Left lung (tissue), 10 donors: ENCODE data around the gene LNPK. TPM values are rescaled to one million over a fixed set of nuclear protein-coding genes. Genes with fewer than 3 reads are reported as not detected.

ENCODE experiments used
- ATAC-seq: fragments of 200-7000 bp; cut with Tn5 transposase; one replicate; pipeline ENCODE4 v1.9.1; 2020; ENCODE audit warnings: moderate library complexity
- DNase-seq, 4 donors: peaks; one replicate each; pipeline ENCODE4 v3.0.0-alpha.2; 2013 to 2020
- H3K27ac ChIP-seq, 2 donors: fragments of 200-600 bp; sonication (generic) in 1 of 2; one replicate each; pipeline versions ENCODE4 v1.5.0 to v1.8.0; 2020 to 2021
- H3K27me3 ChIP-seq, 2 donors: fragments of 200-600 bp; sonication (generic) in 1 of 2; one replicate each; pipeline versions ENCODE4 v1.5.0 to v1.8.0; 2020 to 2021
- H3K36me3 ChIP-seq, 2 donors: fragments of 200-600 bp; sonication (generic) in 1 of 2; one replicate each; pipeline versions ENCODE4 v1.5.0 to v1.8.0; 2020 to 2021
- H3K4me1 ChIP-seq, 2 donors: fragments of 200-600 bp; one replicate each; pipeline ENCODE4 v1.8.0; 2021
- H3K4me3 ChIP-seq, 2 donors: fragments of 200-600 bp; sonication (generic) in 1 of 2; one replicate each; pipeline versions ENCODE4 v1.5.0 to v1.8.0; 2020 to 2021; ENCODE audit warnings: mild to moderate bottlenecking in 1 of 2
- H3K9me3 ChIP-seq, 2 donors: fragments of 200-600 bp; sonication (generic) in 1 of 2; one replicate each; pipeline versions ENCODE4 v1.5.0 to v1.8.0; 2020 to 2021
- CTCF ChIP-seq, 2 donors: fragments of 200-600 bp; sonication (generic) in 1 of 2; IDR thresholded peaks; one replicate each; pipeline versions ENCODE4 v1.5.0 to v1.8.0; 2021; ENCODE audit warnings: antibody characterized with exemption in 2 of 2
- intact Hi-C, 2 donors: fragments of 100-400 bp; cut with DNase I; formaldehyde crosslinking; loops; one replicate each; pipeline versions ENCODE4 v1.11.2 to v1.14.2; 2022
- polyA plus RNA-seq, 6 donors: library from polyadenylated mRNA; unstranded; fragments of 120-200 nt; gene quantifications; one replicate each; pipeline ENCODE4 v1.2.1, GENCODE V29; 2013; ENCODE audit not compliant: insufficient read length in 6 of 6
- total RNA-seq, 2 donors: library from RNA; stranded (reverse); fragmentation: NEBNext Ultra II Directional; extraction: Animal tissue kit (Norgen Biotek cat#: 25700); gene quantifications; one replicate each; pipeline ENCODE4 v1.2.1, GENCODE V29; 2021
- donor health status: DM: no; HTN: yes; CAD: no.
- donor health status: DM: no; HTN: no; CAD: no.

Gene LNPK
- total and polyA plus RNA-seq, 8 donors = 38.0 to 47.9 (median 41.8) TPM

GRCh38 chr2:175930504-175930903 is 71.6 kb downstream of the LNPK start:
- Histone ChIP-seq H3K27me3 (no peaks in the 10 kb centered on the region), H3K9me3 (no peaks in the 10 kb centered on the region), H3K4me1 (no peaks in the 10 kb centered on the region), H3K27ac (no peak overlapping the region), H3K4me3 (no peak overlapping the region), H3K36me3 (peaks cover 0 to 50% of the 10 kb centered on the region in 2 donors)
- TF ChIP-seq CTCF (IDR thresholded peaks at IDR 0.05) = no peak
- ATAC-seq = no peak
- DNase-seq = no peak
- intact Hi-C loops = no loop called here

GRCh38 chr2:175929850-175930249 is 72.2 kb downstream of the LNPK start:
- Histone ChIP-seq H3K36me3 (peaks cover 0 to 43% of the 10 kb centered on the region in 2 donors), H3K9me3 (no peaks in the 10 kb centered on the region), H3K27ac (no peak overlapping the region), H3K4me1 (no peaks in the 10 kb centered on the region), H3K27me3 (no peaks in the 10 kb centered on the region), H3K4me3 (no peak overlapping the region)
- TF ChIP-seq CTCF (IDR thresholded peaks at IDR 0.05) = no peak
- intact Hi-C loops = no loop called here
- DNase-seq = no peak
- no peak for ATAC-seq

GRCh38 chr2:175926272-175926671 is 75.8 kb downstream of the LNPK start:
- H3K4me1 ChIP-seq = no peaks in the 10 kb centered on the region
- DNase-seq (no peak), ATAC-seq (no peak)
- H3K27me3 ChIP-seq = no peaks in the 10 kb centered on the region
- no peaks in the 10 kb centered on the region for H3K9me3 ChIP-seq
- intact Hi-C loops = no loop called here
- H3K36me3 ChIP-seq = peaks cover 0 to 25% of the 10 kb centered on the region in 2 donors
- H3K27ac ChIP-seq = no peak overlapping the region
- no peak for TF ChIP-seq CTCF (IDR thresholded peaks at IDR 0.05)
- no peak overlapping the region for H3K4me3 ChIP-seq

- intact Hi-C loops = no loop called here
- Histone ChIP-seq H3K4me3 (no peak overlapping the region), H3K27ac (no peak overlapping the region), H3K27me3 (no peaks in the 10 kb centered on the region), H3K36me3 (peaks cover 0 to 10% of the 10 kb centered on the region in 2 donors), H3K9me3 (no peaks in the 10 kb centered on the region), H3K4me1 (no peaks in the 10 kb centered on the region)
- ATAC-seq (no peak), DNase-seq (no peak)
- TF ChIP-seq CTCF (IDR thresholded peaks at IDR 0.05) = no peak
Measured at GRCh38 chr2:175922160-175922559, 79.9 kb downstream of the LNPK start.

- H3K9me3 ChIP-seq = no peaks in the 10 kb centered on the region
- no peaks in the 10 kb centered on the region for H3K4me1 ChIP-seq
- H3K4me3 ChIP-seq = no peak overlapping the region
- intact Hi-C loops = no loop called here
- peaks cover 0 to 6% of the 10 kb centered on the region in 2 donors for H3K27me3 ChIP-seq
- no peaks in the 10 kb centered on the region for H3K36me3 ChIP-seq
- DNase-seq (no peak), ATAC-seq (no peak)
- TF ChIP-seq CTCF (IDR thresholded peaks at IDR 0.05) = no peak
- H3K27ac ChIP-seq = no peak overlapping the region
Measured at GRCh38 chr2:175918935-175919334, 83.1 kb downstream of the LNPK start.
